IMR-90 (cell line): ENCODE results near the gene CRACDL.

Experiments used
- BHLHE40 ChIP-seq: fragments of 150-350 bp; IDR thresholded peaks from 2 replicates; pipeline ENCODE4 v1.6.1; 2016; ENCODE audit warnings: mild to moderate bottlenecking, low read depth, low read length
- CEBPB ChIP-seq: IDR thresholded peaks from 2 replicates; pipeline ENCODE4 v1.6.1; 2012; ENCODE audit warnings: low read depth, low read length, improper control_type of control experiment
- MXI1 ChIP-seq: IDR thresholded peaks from 2 replicates; pipeline ENCODE4 v1.6.1; 2012; ENCODE audit warnings: low read depth, mild to moderate bottlenecking, low read length, moderate library complexity, borderline replicate concordance
- NFE2L2 ChIP-seq: fragments of 150-350 bp; IDR thresholded peaks from 2 replicates; pipeline ENCODE4 v1.6.1; 2016; ENCODE audit warnings: low read depth, mild to moderate bottlenecking, low read length
- POLR2A ChIP-seq: IDR thresholded peaks from 2 replicates; pipeline ENCODE4 v1.6.1; 2012; ENCODE audit warnings: mild to moderate bottlenecking, low read depth, low read length
- RAD21 ChIP-seq: IDR thresholded peaks from 2 replicates; pipeline ENCODE4 v1.6.1; 2012; ENCODE audit warnings: low read length, improper control_type of control experiment
- RFX5 ChIP-seq: IDR thresholded peaks from 2 replicates; pipeline ENCODE4 v1.8.0; 2012; ENCODE audit warnings: low read depth, mild to moderate bottlenecking, low read length, moderate library complexity
- TF ChIP-seq, protein P1 (sequence below): conservative IDR thresholded peaks from 2 replicates; pipeline ENCODE4 v1.5.1; 2012; ENCODE audit warnings: mild to moderate bottlenecking, low read depth, low read length, improper control_type of control experiment
- TF ChIP-seq, protein P2 (sequence below): fragments of 150-350 bp; IDR thresholded peaks from 2 replicates; pipeline ENCODE4 v1.6.1; 2016; ENCODE audit warnings: low read depth, mild to moderate bottlenecking, low read length, moderate library complexity, borderline replicate concordance
- TF ChIP-seq, protein P3 (sequence below): fragments of 150-350 bp; IDR thresholded peaks from 2 replicates; pipeline ENCODE4 v1.6.1; 2017; ENCODE audit warnings: mild to moderate bottlenecking, antibody characterized with exemption, low read length, low read depth

DNA sequence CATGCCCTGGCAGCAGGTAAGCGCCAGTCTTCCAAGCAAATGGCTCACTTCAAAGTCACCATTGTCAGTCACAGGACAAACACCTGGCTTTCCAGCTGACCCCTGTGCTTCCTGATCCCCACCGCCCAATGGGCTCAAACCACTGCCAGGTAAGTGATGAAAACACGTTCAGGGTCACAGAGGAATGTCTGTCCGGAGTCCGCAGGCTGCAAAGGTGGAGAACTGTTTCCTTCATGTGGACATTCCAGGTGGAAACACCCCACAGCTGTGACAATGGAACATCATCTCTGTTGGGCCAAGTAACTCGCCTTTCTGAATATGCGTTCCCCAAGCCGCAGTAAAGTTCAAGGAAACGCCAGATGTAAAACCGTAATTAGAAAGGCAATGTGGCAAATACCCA lies 86.0 kb downstream of the CRACDL start:
- TF ChIP-seq, protein P1, sequence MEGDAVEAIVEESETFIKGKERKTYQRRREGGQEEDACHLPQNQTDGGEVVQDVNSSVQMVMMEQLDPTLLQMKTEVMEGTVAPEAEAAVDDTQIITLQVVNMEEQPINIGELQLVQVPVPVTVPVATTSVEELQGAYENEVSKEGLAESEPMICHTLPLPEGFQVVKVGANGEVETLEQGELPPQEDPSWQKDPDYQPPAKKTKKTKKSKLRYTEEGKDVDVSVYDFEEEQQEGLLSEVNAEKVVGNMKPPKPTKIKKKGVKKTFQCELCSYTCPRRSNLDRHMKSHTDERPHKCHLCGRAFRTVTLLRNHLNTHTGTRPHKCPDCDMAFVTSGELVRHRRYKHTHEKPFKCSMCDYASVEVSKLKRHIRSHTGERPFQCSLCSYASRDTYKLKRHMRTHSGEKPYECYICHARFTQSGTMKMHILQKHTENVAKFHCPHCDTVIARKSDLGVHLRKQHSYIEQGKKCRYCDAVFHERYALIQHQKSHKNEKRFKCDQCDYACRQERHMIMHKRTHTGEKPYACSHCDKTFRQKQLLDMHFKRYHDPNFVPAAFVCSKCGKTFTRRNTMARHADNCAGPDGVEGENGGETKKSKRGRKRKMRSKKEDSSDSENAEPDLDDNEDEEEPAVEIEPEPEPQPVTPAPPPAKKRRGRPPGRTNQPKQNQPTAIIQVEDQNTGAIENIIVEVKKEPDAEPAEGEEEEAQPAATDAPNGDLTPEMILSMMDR, result no peak
- TF ChIP-seq RFX5 (no peak), POLR2A (no peak), RAD21 (no peak), MXI1 (no peak), CEBPB (no peak), BHLHE40 (no peak), NFE2L2 (no peak)
- TF ChIP-seq, protein P2, sequence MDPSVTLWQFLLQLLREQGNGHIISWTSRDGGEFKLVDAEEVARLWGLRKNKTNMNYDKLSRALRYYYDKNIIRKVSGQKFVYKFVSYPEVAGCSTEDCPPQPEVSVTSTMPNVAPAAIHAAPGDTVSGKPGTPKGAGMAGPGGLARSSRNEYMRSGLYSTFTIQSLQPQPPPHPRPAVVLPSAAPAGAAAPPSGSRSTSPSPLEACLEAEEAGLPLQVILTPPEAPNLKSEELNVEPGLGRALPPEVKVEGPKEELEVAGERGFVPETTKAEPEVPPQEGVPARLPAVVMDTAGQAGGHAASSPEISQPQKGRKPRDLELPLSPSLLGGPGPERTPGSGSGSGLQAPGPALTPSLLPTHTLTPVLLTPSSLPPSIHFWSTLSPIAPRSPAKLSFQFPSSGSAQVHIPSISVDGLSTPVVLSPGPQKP, result no peak
- TF ChIP-seq, protein P3, sequence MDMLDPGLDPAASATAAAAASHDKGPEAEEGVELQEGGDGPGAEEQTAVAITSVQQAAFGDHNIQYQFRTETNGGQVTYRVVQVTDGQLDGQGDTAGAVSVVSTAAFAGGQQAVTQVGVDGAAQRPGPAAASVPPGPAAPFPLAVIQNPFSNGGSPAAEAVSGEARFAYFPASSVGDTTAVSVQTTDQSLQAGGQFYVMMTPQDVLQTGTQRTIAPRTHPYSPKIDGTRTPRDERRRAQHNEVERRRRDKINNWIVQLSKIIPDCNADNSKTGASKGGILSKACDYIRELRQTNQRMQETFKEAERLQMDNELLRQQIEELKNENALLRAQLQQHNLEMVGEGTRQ, result no peak
